GM19372 (cell line): ENCODE measurements around the gene SPOCK1.

Source experiments
- ATAC-seq: cut with Tn5 transposase; IDR thresholded peaks from one replicate; pipeline ENCODE4 v1.9.1; 2021; ENCODE audit warnings: mild to moderate bottlenecking, low read depth, moderate library complexity; ENCODE audit not compliant: unreplicated experiment

The SPOCK1 gene

GRCh38 chr5:137370096-137371071 is 128.7 kb downstream of the SPOCK1 start:
- no peak for ATAC-seq

GRCh38 chr5:137368651-137369050 is 130.5 kb downstream of the SPOCK1 start:
- ATAC-seq, result no peak

DNA sequence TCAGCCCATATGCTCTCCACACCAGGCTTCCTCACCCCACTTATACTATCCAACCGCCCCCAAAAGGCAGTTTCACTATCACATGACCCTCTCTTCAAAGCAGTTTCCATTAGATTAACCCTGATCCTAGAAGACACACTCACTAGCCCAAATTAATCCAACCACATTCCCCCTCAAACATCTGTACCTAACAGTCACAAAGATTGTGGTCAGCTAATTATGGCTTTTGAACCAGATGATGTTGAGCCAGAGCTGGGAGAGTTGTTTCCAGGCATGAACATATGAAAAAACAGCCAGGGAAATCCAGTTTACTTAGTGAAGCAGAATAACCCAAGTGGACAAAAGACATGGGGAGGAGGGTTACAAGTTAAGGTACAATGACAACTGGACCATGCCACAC is 131.2 kb downstream of the SPOCK1 start:
- ATAC-seq, result no peak

- ATAC-seq, result no peak
Measured at GRCh38 chr5:137366526-137366925, 132.6 kb downstream of the SPOCK1 start.

GRCh38 chr5:137365126-137365865 is 133.8 kb downstream of the SPOCK1 start:
- no peak for ATAC-seq

DNA sequence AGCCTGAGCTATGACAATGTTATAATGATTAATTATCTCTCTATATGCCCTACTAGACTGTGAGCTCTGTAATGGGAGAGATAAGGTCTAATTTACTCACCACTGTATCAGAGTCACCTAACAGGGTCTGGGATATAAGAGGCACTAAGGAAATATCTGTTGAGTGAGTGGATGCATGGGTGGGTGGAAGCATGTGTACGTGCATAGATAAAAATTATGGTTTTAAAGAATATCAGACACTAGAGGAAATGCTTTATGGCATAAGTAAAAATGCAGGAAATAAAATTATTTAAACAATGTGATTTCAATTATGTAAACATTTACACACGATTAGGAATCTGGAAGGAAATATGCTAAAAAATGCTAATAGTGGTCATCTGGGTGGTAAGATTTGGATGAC is 137.8 kb downstream of the SPOCK1 start:
- ATAC-seq, result no peak

DNA sequence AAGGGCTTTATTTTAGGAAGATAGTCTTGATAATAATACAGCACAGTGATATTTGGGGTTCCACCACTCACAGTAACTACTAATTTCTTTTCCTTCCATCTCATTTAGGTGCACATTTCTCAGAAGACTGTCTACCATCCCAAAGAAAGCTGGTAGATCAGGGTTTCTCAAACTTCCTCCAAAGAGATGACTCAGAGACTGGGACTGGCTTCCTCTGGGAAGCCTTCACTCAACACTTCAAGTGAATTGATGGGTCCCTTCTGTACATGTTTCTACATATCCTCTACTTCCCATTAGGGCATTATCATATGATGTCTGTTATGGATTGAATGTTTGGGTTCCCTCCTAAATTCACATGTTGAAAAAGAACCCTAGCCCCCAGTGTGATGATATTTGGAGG is 138.5 kb downstream of the SPOCK1 start:
- no peak for ATAC-seq

DNA sequence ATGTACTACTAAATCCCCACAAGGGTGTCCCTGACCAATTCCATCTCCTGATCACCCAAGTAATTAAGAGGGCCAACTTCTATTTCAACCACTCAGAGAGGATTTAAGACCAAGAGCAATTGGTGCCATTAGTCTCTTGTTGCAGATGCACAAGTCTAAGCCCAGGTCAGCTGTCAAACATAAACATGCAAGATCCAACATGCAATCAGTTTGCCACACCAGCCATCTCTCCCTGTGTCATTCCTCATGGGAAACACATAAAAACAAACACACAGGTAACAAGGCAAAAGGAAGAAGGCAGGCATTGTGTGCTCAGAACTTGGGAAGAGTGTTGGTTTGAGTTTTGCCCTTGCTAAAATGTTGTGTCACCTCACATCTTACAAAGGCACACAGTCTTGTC is 139.2 kb downstream of the SPOCK1 start:
- no peak for ATAC-seq

DNA sequence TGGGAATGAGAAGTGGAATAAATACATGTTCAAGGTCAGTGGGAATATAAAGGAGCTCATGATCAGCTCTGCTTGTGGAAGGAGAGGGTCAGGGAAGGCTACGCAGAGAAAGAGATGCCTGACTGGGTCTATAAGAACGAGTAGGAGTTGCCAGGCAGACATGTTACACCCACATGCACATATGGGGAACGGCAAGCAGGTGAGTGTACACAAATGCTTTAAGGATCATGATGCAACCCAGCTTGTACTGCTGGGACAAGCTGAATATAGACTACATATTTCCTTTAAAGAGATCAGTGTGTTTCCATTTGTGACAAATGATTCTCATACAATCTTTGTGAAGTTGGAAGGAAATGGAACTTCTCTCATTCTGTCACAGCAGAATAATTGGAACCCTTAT is 141.7 kb downstream of the SPOCK1 start:
- ATAC-seq, result no peak

GRCh38 chr5:137356127-137356526 is 143.0 kb downstream of the SPOCK1 start:
- ATAC-seq, result no peak

GRCh38 chr5:137355708-137356107 is 143.4 kb downstream of the SPOCK1 start:
- no peak for ATAC-seq

GRCh38 chr5:137352095-137352494 is 147.0 kb downstream of the SPOCK1 start:
- ATAC-seq, result no peak

- ATAC-seq, result no peak
Measured at GRCh38 chr5:137350791-137351190, 148.3 kb downstream of the SPOCK1 start.

- no peak for ATAC-seq
Measured at GRCh38 chr5:137348759-137349158, 150.4 kb downstream of the SPOCK1 start.

DNA sequence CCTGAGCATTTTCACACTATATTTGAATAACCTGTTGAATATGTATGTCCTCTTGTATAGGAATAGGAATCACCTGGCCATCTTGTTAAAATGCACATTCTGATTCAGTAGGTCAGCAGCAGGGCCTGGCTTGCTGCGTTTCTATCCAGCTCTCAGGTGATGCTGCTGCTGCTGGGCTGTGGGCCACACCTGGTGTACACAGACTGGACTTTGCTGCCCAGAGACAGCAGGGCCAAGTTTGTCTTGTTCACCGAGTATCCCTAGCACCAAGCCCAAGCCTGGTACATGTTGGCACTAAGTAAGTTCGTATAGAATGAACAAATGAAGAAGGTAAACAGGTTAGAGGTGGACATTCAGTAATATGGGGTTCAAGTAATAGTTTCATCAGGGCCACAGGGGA is 151.3 kb downstream of the SPOCK1 start:
- no peak for ATAC-seq

- ATAC-seq, result no peak
Measured at GRCh38 chr5:137346281-137346680, 152.8 kb downstream of the SPOCK1 start.

DNA sequence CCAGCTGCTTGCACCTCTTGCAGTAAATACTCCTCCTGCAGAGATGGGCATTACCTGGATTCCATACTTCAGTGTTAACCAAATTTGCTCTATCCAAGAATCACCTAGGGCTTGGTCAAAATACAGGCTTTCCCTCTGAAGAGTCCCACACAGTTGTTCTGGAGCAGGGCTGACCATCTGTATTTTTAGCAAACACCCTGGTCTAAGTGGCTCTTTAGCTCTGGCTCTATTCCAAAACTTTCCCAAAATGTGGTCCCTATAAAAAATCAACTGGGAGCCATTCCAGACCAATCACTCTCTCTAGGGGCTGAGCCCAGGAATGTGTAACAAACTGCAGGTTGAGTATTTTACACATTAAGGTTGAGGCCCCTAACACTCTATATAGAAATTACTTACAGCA is 153.7 kb downstream of the SPOCK1 start:
- no peak for ATAC-seq

DNA sequence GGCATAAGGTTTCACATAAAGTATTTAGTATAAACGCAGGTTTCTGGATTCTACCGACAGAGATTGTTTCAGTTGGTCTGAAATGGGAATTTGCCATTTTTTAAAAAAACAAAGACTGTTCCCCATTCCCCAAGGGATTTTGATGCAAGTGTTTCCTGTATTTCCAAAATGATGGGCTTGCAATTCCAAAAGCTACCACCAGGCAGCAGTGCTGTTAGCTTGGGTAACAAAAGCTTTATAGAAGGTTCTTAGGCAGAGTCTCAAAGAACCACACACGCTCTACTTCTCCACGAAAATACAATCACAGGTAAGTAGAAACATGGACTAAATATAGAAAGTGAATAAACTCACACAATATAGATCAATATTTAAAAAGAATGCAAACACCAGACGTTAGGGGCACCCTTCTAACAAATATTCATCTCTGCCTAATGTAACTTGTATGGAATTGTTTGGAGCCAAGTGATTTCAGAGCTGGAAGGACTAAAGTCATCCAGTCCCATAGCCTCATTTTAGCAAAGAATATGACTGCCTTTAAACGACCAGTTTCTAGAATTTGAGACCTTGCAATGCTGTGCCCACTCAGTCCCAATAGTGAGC is 154.3 kb downstream of the SPOCK1 start:
- no peak for ATAC-seq

GRCh38 chr5:137344021-137344420 is 155.1 kb downstream of the SPOCK1 start:
- ATAC-seq, result no peak

DNA sequence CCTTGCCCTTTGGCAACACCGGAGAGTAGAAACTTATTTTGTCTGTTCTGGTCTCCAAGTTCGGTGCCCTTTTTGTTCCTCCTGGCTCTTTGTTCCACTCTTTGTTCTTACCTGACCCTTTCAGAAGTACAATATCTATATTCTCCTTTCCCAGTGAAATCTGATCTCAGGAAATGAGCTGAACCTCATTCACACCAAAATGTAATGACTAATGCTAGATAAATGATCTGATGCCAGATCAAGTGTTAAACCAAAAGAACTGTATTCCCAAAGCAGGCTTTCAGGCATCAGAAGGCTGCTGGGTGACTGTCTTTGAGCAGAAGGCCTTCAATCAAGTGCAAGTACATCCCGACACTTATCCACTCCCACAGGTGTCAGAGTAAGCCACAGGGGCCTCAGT is 156.4 kb downstream of the SPOCK1 start:
- no peak for ATAC-seq

DNA sequence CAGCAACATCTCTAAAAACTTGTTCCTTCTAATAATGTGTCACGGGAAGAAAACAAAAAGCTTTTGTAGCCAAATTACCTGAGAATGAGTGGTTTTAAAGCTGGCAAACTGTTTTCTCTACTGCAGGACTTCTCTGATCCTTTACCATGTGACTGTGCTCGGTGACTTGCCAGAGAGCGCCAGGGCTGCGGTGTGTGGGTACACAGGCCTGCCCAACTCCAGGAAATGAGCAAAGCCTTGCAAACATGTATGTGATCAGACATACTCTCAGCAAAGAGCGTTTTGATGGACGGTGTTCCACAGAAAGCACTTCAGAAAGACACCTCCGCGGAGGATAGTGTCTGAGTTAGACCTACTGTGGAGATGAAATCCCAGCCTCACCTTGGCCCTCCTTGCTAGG is 157.3 kb downstream of the SPOCK1 start:
- ATAC-seq, result no peak
